Measurements from ENCODE around the gene CADM1.

Gene CADM1

GRCh38 chr11:115466122-115466521 lies 38.1 kb downstream of the CADM1 start:
- H3K4me2 ChIP-seq (ENCODE audit: low read length) = no peak overlapping the region
- H4K20me1 ChIP-seq (ENCODE audit: insufficient read depth, low read length) = no peaks in the 10 kb centered on the region
- no peak overlapping the region for H2AFZ ChIP-seq (ENCODE audit: low read depth, low read length)
- TF ChIP-seq CTCF (IDR thresholded peaks at IDR 0.05; ENCODE audit: low read depth, low read length) = no peak
- H3K79me2 ChIP-seq (ENCODE audit: low read length) = no peaks in the 10 kb centered on the region
- H3K4me1 ChIP-seq (ENCODE audit: low read length) = peaks cover 24% of the 10 kb centered on the region
- H3K9me3 ChIP-seq (ENCODE audit: insufficient read depth, low read length) = no peaks in the 10 kb centered on the region
- H3K36me3 ChIP-seq (replicated peaks; ENCODE audit: low read depth, low read length) = no peaks in the 10 kb centered on the region
- no peak overlapping the region for H3K9ac ChIP-seq (ENCODE audit: low read length)
- H3K27me3 ChIP-seq (ENCODE audit: low read depth, low read length) = peaks cover 29% of the 10 kb centered on the region; the same call in 1 of the 2 replicates
- H3K27ac ChIP-seq (ENCODE audit: low read length) = no peak overlapping the region
- H3K4me3 ChIP-seq (ENCODE audit: low read length) = no peak overlapping the region

GRCh38 chr11:115464269-115464668 lies 39.9 kb downstream of the CADM1 start:
- Histone ChIP-seq H3K4me1 (ENCODE audit: low read length) (peaks cover 5% of the 10 kb centered on the region), H4K20me1 (ENCODE audit: insufficient read depth, low read length) (no peaks in the 10 kb centered on the region), H3K9ac (ENCODE audit: low read length) (no peak overlapping the region), H3K27me3 (ENCODE audit: low read depth, low read length) (peaks cover 27% of the 10 kb centered on the region), H3K36me3 (replicated peaks; ENCODE audit: low read depth, low read length) (no peaks in the 10 kb centered on the region), H2AFZ (ENCODE audit: low read depth, low read length) (no peak overlapping the region), H3K27ac (ENCODE audit: low read length) (no peak overlapping the region), H3K9me3 (ENCODE audit: insufficient read depth, low read length) (no peaks in the 10 kb centered on the region), H3K79me2 (ENCODE audit: low read length) (no peaks in the 10 kb centered on the region), H3K4me2 (ENCODE audit: low read length) (no peak overlapping the region), H3K4me3 (ENCODE audit: low read length) (no peak overlapping the region)
- TF ChIP-seq EZH2phosphoT487 (IDR thresholded peaks at IDR 0.05; ENCODE audit: low read depth) (no peak), CTCF (IDR thresholded peaks at IDR 0.05; ENCODE audit: low read depth, low read length) (no peak)

- Histone ChIP-seq H3K9ac (ENCODE audit: low read length) (no peak overlapping the region), H3K4me3 (ENCODE audit: low read length) (no peak overlapping the region), H3K27me3 (ENCODE audit: low read depth, low read length) (peaks cover 32% of the 10 kb centered on the region), H3K4me2 (ENCODE audit: low read length) (no peak overlapping the region), H3K9me3 (ENCODE audit: insufficient read depth, low read length) (no peaks in the 10 kb centered on the region), H3K36me3 (replicated peaks; ENCODE audit: low read depth, low read length) (no peaks in the 10 kb centered on the region), H4K20me1 (ENCODE audit: insufficient read depth, low read length) (no peaks in the 10 kb centered on the region), H3K4me1 (ENCODE audit: low read length) (no peaks in the 10 kb centered on the region), H3K27ac (ENCODE audit: low read length) (no peak overlapping the region), H2AFZ (ENCODE audit: low read depth, low read length) (no peak overlapping the region), H3K79me2 (ENCODE audit: low read length) (no peaks in the 10 kb centered on the region)
- no peak for TF ChIP-seq CTCF (IDR thresholded peaks at IDR 0.05; ENCODE audit: low read depth, low read length)
- no peak for TF ChIP-seq EZH2phosphoT487 (IDR thresholded peaks at IDR 0.05; ENCODE audit: low read depth)
These were observed 40.6 kb downstream of the CADM1 start for GRCh38 chr11:115463606-115464005.

GRCh38 chr11:115462757-115463156 lies 41.5 kb downstream of the CADM1 start:
- H3K4me2 ChIP-seq (ENCODE audit: low read length) = no peak overlapping the region
- H4K20me1 ChIP-seq (ENCODE audit: insufficient read depth, low read length) = no peaks in the 10 kb centered on the region
- no peaks in the 10 kb centered on the region for H3K9me3 ChIP-seq (ENCODE audit: insufficient read depth, low read length)
- no peaks in the 10 kb centered on the region for H3K36me3 ChIP-seq (replicated peaks; ENCODE audit: low read depth, low read length)
- H3K27ac ChIP-seq (ENCODE audit: low read length) = no peak overlapping the region
- H2AFZ ChIP-seq (ENCODE audit: low read depth, low read length) = no peak overlapping the region
- no peaks in the 10 kb centered on the region for H3K79me2 ChIP-seq (ENCODE audit: low read length)
- no peak overlapping the region for H3K4me3 ChIP-seq (ENCODE audit: low read length)
- no peaks in the 10 kb centered on the region for H3K4me1 ChIP-seq (ENCODE audit: low read length)
- H3K27me3 ChIP-seq (ENCODE audit: low read depth, low read length) = peaks cover 26% of the 10 kb centered on the region
- H3K9ac ChIP-seq (ENCODE audit: low read length) = no peak overlapping the region
- TF ChIP-seq EZH2phosphoT487 (IDR thresholded peaks at IDR 0.05; ENCODE audit: low read depth) (no peak), CTCF (IDR thresholded peaks at IDR 0.05; ENCODE audit: low read depth, low read length) (no peak)

Data from OCI-LY3 (cell line).